ENCODE results near the gene HTT. TPM values are rescaled to one million over a fixed set of nuclear protein-coding genes. Genes with fewer than 3 reads are reported as not detected.
A peak's percentile ranks its signal among the peaks of the same experiment; 100 is the strongest.

Gene HTT
- total RNA-seq, 1 donor from 2014 or later: 45.3 TPM

GRCh38 chr4:3234171-3235029, 159.9 kb downstream of the HTT start:
- DNase-seq (ENCODE audit: low spot score): no peak

GRCh38 chr4:3235030-3235345, 160.5 kb downstream of the HTT start:
- no peak for DNase-seq (ENCODE audit: low spot score)

GRCh38 chr4:3235581-3235980, 161.1 kb downstream of the HTT start:
- no peak for DNase-seq (ENCODE audit: low spot score)

DNA sequence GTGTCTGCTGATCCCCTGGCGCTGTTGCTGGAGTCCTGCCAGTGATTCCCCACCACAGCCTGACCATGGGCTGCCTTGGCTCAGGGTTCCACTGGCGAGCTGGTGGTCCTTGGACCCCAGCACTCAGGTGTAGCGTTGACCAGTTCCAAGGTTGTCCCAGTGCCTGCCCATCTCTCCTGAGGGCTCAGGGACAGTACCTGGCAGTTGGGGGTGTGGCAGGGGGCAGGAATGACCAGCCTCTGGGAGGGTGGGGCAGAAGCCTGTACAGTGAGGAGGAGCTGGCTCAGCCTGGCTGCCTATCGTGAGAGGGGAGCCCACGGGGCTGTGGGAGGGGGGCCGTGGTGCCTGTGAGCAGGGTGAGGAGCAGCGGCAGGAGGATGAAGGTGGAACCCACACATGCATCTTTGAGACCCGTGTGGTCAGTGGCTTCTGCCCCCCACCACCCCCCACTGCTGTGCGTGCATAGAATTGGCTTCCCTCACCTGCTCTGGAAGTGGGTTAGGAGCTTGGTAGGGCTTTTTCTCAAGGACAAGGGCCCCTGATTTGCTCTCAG, 161.9 kb downstream of the HTT start:
- DNase-seq (ENCODE audit: low spot score): no peak

DNA sequence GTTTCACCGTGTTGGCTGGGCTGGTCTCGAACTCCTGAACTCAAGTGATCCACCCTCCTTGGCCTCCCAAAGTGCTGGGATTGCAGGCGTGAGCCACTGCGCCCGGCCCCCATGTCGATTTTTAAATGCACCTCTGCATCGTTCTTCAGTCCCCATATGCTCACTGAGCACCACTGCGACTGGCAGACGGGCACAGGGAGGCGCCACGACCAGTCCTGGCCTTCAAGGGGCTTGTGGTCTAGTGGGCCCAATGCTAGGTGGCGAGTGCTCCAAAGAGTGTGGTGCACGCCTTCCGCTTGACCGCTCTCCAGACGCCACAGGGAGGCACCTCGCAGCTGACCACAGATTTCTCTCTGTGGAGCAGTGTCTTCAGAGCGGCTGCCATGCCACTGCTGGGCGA, 162.8 kb downstream of the HTT start:
- DNase-seq (ENCODE audit: low spot score): no peak

GRCh38 chr4:3237712-3238560, 163.5 kb downstream of the HTT start:
- DNase-seq (ENCODE audit: low spot score): no peak

- no peak for DNase-seq (ENCODE audit: low spot score)
These were observed 164.2 kb downstream of the HTT start for GRCh38 chr4:3238721-3239120.

- DNase-seq (ENCODE audit: low spot score): no peak
These were observed 164.8 kb downstream of the HTT start for GRCh38 chr4:3239303-3239702.

GRCh38 chr4:3239998-3240920, 165.8 kb downstream of the HTT start:
- DNase-seq (ENCODE audit: low spot score): no peak

GRCh38 chr4:3240936-3241522, 166.5 kb downstream of the HTT start:
- no peak for DNase-seq (ENCODE audit: low spot score)

- DNase-seq (ENCODE audit: low spot score): peak; percentile 77
These were observed 167.5 kb downstream of the HTT start for GRCh38 chr4:3241898-3242524.

GRCh38 chr4:3243136-3243780, 168.8 kb downstream of the HTT start:
- DNase-seq (ENCODE audit: low spot score): no peak

DNA sequence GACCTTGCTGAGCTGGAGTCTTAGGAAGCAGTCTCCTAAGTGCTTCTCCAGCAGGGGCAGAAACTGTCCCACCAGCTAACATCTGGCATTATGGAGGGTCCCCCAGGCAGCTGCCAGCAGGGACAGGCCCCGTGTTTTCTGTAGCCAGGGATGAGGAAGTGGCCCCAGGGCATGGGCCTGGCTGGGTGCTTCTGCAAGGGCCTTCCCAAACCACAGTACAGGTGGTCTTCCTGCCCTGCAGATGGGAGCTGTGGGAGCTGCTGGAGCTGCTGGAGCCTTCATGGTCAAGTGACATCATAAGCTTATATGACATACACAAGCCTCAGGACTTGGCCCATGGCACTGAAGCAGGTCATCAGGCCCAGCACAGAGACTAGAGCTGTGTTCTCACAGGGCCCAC, 169.5 kb downstream of the HTT start:
- no peak for DNase-seq (ENCODE audit: low spot score)

DNA sequence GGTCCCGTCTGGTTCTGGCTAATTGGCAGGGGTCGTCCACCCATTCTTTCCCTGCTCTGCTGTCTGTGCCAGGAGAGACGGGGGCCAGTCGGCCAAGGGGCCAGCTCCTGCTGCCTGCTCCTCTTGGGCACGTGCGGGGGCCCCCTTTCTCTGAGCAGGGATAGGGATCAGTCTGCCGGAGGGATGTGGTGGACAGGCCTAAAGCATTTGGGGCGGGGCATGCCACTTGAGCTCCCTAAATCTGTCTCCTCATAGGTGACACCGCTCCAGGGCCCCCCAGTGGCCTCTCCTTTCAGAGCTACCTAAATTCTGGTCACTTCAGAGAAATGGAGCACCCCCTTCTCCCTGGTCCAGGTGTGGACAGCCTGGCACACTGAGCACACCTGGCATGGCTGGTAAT, 170.3 kb downstream of the HTT start:
- DNase-seq (ENCODE audit: low spot score): no peak

DNA sequence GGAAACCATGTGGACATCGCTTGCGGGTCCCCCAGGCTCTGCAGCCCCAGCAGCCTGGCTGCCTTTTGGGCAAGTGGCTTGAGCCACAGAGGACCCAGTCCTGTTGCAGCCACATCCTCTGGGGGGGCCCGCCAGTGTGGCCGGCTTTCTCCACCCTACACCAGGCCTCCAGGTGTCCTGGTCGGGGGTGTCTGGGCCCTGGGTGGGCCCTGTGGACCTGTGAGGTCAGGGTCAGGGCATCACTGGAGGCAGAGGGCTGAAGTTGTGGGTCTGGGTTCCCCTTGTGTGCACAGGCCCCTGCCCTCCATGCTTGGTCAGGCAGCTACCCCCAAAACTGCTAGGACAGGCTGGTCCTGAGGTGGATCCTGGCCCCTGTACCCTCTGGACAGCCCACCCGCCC, 171.2 kb downstream of the HTT start:
- no peak for DNase-seq (ENCODE audit: low spot score)

DNA sequence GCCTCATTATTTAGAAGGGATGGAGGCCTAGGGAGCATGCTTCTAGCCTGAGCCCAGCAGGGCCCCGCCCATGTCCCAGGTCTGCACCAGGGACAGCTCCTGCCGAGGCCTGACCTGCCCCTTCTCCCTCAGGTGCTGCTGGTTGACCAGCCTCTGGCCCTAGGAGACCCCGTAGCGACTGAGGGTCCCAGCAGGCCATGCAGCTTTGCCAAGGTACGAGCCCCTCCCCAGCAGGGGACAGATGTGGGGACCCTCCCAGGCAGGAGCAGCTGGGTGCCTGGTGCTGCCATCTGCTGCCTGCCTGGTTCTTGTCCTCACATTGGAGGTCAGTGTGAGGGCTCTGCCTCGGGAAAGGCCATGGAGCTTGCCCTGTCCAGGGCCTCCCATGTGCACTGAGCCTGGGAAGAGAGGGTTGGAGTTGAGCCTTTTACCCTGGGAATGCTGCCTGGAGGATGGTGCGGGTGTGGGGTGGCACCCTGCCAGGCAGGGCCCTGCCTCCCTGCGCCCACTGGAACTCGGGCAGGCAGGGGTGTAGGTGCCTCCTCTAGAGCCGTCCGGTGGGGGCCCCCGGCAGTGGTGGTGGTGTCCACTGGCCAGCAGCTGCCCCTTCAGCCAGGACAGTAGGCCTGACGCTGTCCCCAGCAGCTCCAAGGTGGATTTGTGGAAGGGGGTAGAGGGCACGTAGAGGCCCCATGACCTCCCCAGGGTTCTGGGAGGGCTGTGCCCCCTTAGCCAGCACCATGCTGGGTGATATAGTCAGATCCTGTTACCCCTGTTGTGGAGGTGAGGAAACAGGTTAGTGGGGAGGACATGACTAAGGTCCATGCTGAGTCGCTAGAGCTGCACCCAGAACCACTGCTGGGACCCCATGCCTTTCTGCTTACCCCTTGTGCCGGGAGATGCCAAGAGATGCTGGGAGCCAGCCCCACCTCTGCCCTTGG, 172.2 kb downstream of the HTT start:
- no peak for DNase-seq (ENCODE audit: low spot score)

- no peak for DNase-seq (ENCODE audit: low spot score)
These were observed 173.1 kb downstream of the HTT start for GRCh38 chr4:3247399-3248177.

- no peak for DNase-seq (ENCODE audit: low spot score)
These were observed 173.6 kb downstream of the HTT start for GRCh38 chr4:3248178-3248480.

Measured in umbilical cord (tissue), 2 donors.